ENCODE measurements around the gene STAB2.

- TF ChIP-seq CTCF (IDR thresholded peaks at IDR 0.05) = no peak
- TF ChIP-seq EZH2 (IDR thresholded peaks at IDR 0.05; ENCODE audit: borderline replicate concordance, insufficient read depth, low read depth, low read length, poor library complexity, severe bottlenecking) = no peak
These were observed 175.4 kb downstream of the STAB2 start for GRCh38 chr12:103762473-103762872.
